GM23338 (cell line): ENCODE measurements around the gene RFNG. TPM values are rescaled to one million over a fixed set of nuclear protein-coding genes. Genes with fewer than 3 reads are reported as not detected.

Experiments used
- ATAC-seq: fragments of 200-7000 bp; cut with Tn5 transposase; 3 replicates; pipeline ENCODE4 v1.9.1; 2020
- DNase-seq: peaks from one replicate; pipeline ENCODE4 v3.0.0-alpha.2; 2015; ENCODE audit warnings: low spot score
- H2AFZ ChIP-seq: fragments of 200-600 bp; sonication (generic); 2 replicates; pipeline ENCODE4 v1.8.0; 2016; ENCODE audit warnings: antibody characterized with exemption, mild to moderate bottlenecking, moderate library complexity
- H3F3A ChIP-seq: fragments of 200-600 bp; sonication (generic); replicated peaks from 2 replicates; pipeline ENCODE4 v1.8.0; 2017; ENCODE audit warnings: antibody characterized with exemption, mixed run types, low read depth
- H3K27ac ChIP-seq: fragments of 200-600 bp; sonication (generic); 2 replicates; pipeline ENCODE4 v1.6.1; 2016; ENCODE audit warnings: low read depth
- H3K27me3 ChIP-seq: fragments of 200-600 bp; sonication (generic); 2 replicates; pipeline ENCODE4 v1.8.0; 2016; ENCODE audit warnings: mild to moderate bottlenecking, mixed run types, moderate library complexity; ENCODE audit not compliant: insufficient read depth
- H3K36me3 ChIP-seq: fragments of 200-600 bp; sonication (generic); 2 replicates; pipeline ENCODE4 v1.8.0; 2016; ENCODE audit warnings: mild to moderate bottlenecking; ENCODE audit not compliant: insufficient read depth
- H3K4me1 ChIP-seq: fragments of 200-600 bp; sonication (generic); 2 replicates; pipeline ENCODE4 v1.8.0; 2016; ENCODE audit warnings: mild to moderate bottlenecking, moderate library complexity; ENCODE audit not compliant: insufficient read depth
- H3K4me2 ChIP-seq: fragments of 200-600 bp; sonication (generic); 2 replicates; pipeline ENCODE4 v1.7.1; 2017; ENCODE audit warnings: mixed run types
- H3K4me3 ChIP-seq: fragments of 200-600 bp; sonication (generic); 2 replicates; pipeline ENCODE4 v1.6.1; 2016; ENCODE audit warnings: mixed run types
- H3K79me2 ChIP-seq: fragments of 200-600 bp; sonication (generic); replicated peaks from 2 replicates; pipeline ENCODE4 v1.8.0; 2017; ENCODE audit warnings: mild to moderate bottlenecking; ENCODE audit not compliant: insufficient read depth
- H3K9me2 ChIP-seq: fragments of 200-600 bp; sonication (generic); 2 replicates; pipeline ENCODE4 v1.8.0; 2017; ENCODE audit not compliant: insufficient read depth
- H4K20me1 ChIP-seq: fragments of 200-600 bp; sonication (generic); replicated peaks from 2 replicates; pipeline ENCODE4 v1.8.0; 2017; ENCODE audit warnings: mild to moderate bottlenecking; ENCODE audit not compliant: insufficient read depth
- H3K27ac Mint-ChIP-seq: 2 replicates; pipeline ENCODE4 v1.8.0; 2020; ENCODE audit warnings: inconsistent platforms, mild to moderate bottlenecking, moderate library complexity, mixed read lengths
- H3K27me3 Mint-ChIP-seq: 3 replicates; pipeline ENCODE4 v1.8.0; 2022; ENCODE audit warnings: low read depth, mild to moderate bottlenecking, moderate library complexity, mixed read lengths, inconsistent platforms; ENCODE audit not compliant: insufficient read depth, poor library complexity
- H3K36me3 Mint-ChIP-seq: 3 replicates; pipeline ENCODE4 v1.8.0; 2021; ENCODE audit warnings: low read depth, mild to moderate bottlenecking, inconsistent platforms, moderate library complexity, mixed read lengths
- H3K4me1 Mint-ChIP-seq: 3 replicates; pipeline ENCODE4 v1.8.0; 2020; ENCODE audit warnings: mild to moderate bottlenecking, inconsistent platforms, mixed read lengths
- H3K4me3 Mint-ChIP-seq: 3 replicates; pipeline ENCODE4 v1.8.0; 2021; ENCODE audit warnings: moderate library complexity, mild to moderate bottlenecking, inconsistent platforms, mixed read lengths
- H3K9me3 Mint-ChIP-seq: 3 replicates; pipeline ENCODE4 v1.8.0; 2020; ENCODE audit warnings: moderate library complexity, mild to moderate bottlenecking, inconsistent platforms, mixed read lengths
- CREB1 ChIP-seq: fragments of 250-450 bp; sonication (Bioruptor Pico); IDR thresholded peaks from 2 replicates; pipeline ENCODE4 v1.5.0; 2020; ENCODE audit warnings: low read depth, mild to moderate bottlenecking, moderate library complexity
- ETS1 ChIP-seq: IDR thresholded peaks from 2 replicates; pipeline ENCODE4 v1.6.1; 2016; ENCODE audit warnings: antibody characterized with exemption
- JUNB ChIP-seq: IDR thresholded peaks from one replicate; pipeline ENCODE4 v1.6.1; 2016; ENCODE audit warnings: antibody characterized with exemption; ENCODE audit not compliant: unreplicated experiment
- STAT1 ChIP-seq: IDR thresholded peaks from one replicate; pipeline ENCODE4 v1.6.1; 2016; ENCODE audit warnings: antibody characterized with exemption; ENCODE audit not compliant: unreplicated experiment
- ZNF462 ChIP-seq: fragments of 250-450 bp; sonication (Bioruptor Pico); IDR thresholded peaks from 2 replicates; pipeline ENCODE4 v1.5.0; 2020; ENCODE audit warnings: mild to moderate bottlenecking, moderate library complexity
- polyA plus RNA-seq: library from polyadenylated mRNA; unstranded; fragments of >200 nt; fragmentation: Nextera tagmentation; extraction: Ambion mirVana; gene quantifications from 2 replicates; pipeline ENCODE4 v1.2.1, GENCODE V29; 2016
- total RNA-seq: library from RNA; depleted of rRNA; stranded (reverse); fragments of >200 nt; shearing (Covaris generic); gene quantifications from 2 replicates; pipeline ENCODE4 v1.2.3, GENCODE V29; 2014

The RFNG gene
- total and polyA plus RNA-seq, 2 experiments from 2014 or later = 18.0 to 44.7 TPM

GRCh38 chr17:82055023-82055964, 3.7 kb upstream of the RFNG start (continued):
- TF ChIP-seq ZNF462 (CRISPR knock-in tag) (no peak), STAT1 (no peak), JUNB (no peak)

GRCh38 chr17:82054351-82055022, 2.9 kb upstream of the RFNG start:
- Mint-ChIP-seq H3K36me3 (peaks cover 21% of the 10 kb centered on the region), H3K4me1 (no peaks in the 10 kb centered on the region; the same call in 2 of the 3 replicates), H3K4me3 (no peak overlapping the region), H3K9me3 (no peaks in the 10 kb centered on the region), H3K27me3 (peaks cover 15% of the 10 kb centered on the region), H3K27ac (no peak overlapping the region)
- H3K9me2 ChIP-seq = no peaks in the 10 kb centered on the region
- no peak for ATAC-seq
- peaks cover 4% of the 10 kb centered on the region; the same call in 1 of the 2 replicates for H3K36me3 ChIP-seq
- TF ChIP-seq ETS1 (no peak), CREB1 (0 out of 2 replicates have a peak, but pooled peaks have one; percentile 24)
- no peak overlapping the region for H3K4me2 ChIP-seq
- H3K4me1 ChIP-seq = no peaks in the 10 kb centered on the region
- H4K20me1 ChIP-seq = peaks cover 8% of the 10 kb centered on the region; the same call in 1 of the 2 replicates
- H3F3A ChIP-seq = 0 out of 2 replicates have a peak, but pooled peaks cover 6% of the 10 kb centered on the region
- H3K79me2 ChIP-seq = peaks cover 9% of the 10 kb centered on the region; the same call in 1 of the 2 replicates
- H3K27ac ChIP-seq = no peak overlapping the region
- no peaks in the 10 kb centered on the region for H3K27me3 ChIP-seq
- DNase-seq = no peak
- H3K4me3 ChIP-seq = no peak overlapping the region
- H2AFZ ChIP-seq = no peak overlapping the region
